Measurements from ENCODE around the gene STK38.

DNA sequence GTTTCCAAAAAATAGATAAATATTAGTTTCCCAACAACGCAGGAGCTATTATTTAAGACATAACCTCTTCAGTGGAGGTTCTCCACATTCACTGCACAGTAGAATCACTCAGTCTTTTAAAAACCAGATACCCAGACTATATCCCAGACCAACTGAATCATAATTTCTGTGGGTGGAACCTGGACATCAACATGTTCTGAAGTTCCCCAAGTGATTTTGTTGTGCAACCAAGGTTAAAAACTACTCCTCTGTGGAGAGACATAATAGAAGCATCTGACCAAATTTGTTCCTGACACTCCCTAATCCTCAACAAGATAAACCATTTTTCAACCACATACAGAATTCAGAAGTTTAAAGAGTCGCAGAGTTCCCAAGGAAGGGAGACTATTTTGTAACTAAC lies 42.3 kb downstream of the STK38 start:
- TF ChIP-seq CTCF (IDR thresholded peaks at IDR 0.05): no peak
- no peak for TF ChIP-seq POLR2AphosphoS5 (IDR thresholded peaks at IDR 0.05)
- TF ChIP-seq POLR2A (IDR thresholded peaks at IDR 0.05): no peak
- no peak for TF ChIP-seq EP300 (IDR thresholded peaks at IDR 0.05; ENCODE audit: low read depth)
